CD4-positive, alpha-beta T cell (primary cell): ENCODE data around the gene SART3. TPM values are rescaled to one million over a fixed set of nuclear protein-coding genes. Genes with fewer than 3 reads are reported as not detected.

Experiments
- ATAC-seq: fragments of 200-7000 bp; cut with Tn5 transposase; one replicate; pipeline ENCODE4 v1.10.0; 2022; ENCODE audit warnings: mild to moderate bottlenecking; ENCODE audit not compliant: poor library complexity
- CTCF ChIA-PET: fragments of 350-600 bp; sonication (Branson Sonifier 250); formaldehyde crosslinking; loops from one replicate; lab custom pipeline; 2021; ENCODE audit warnings: antibody characterized with exemption, inconsistent platforms; lab: Charles Lee
- POLR2A ChIA-PET: fragments of 350-600 bp; sonication (Branson Sonifier 250); formaldehyde crosslinking; loops from one replicate; lab custom pipeline; 2021; ENCODE audit warnings: antibody characterized with exemption, inconsistent platforms; lab: Charles Lee
- DNase-seq, 14 experiments: peaks; one replicate each; pipeline ENCODE4 v3.0.0-alpha.2; 2013 to 2020; ENCODE audit warnings: mixed read lengths in 2 of 14
- H3K27ac ChIP-seq, 2 donors: one replicate each; pipeline versions ENCODE4 v1.5.1 to v1.7.0; 2013; ENCODE audit warnings: low read length in 2 of 2, low read depth in 1 of 2, mild to moderate bottlenecking in 1 of 2
- H3K27me3 ChIP-seq, 2 experiments: 1 replicate in 1 of 2; 2 replicates in 1 of 2; pipeline versions ENCODE4 v1.6.1 to v1.7.0; 2013; ENCODE audit warnings: low read length in 2 of 2, control low read depth in 1 of 2, mild to moderate bottlenecking in 1 of 2, moderate library complexity in 1 of 2; ENCODE audit not compliant: insufficient read depth in 2 of 2, control insufficient read depth in 1 of 2
- H3K36me3 ChIP-seq: one replicate; pipeline ENCODE4 v1.6.1; 2013; ENCODE audit warnings: low read length, control low read depth; ENCODE audit not compliant: insufficient read depth
- H3K4me1 ChIP-seq: one replicate; pipeline ENCODE4 v1.6.1; 2013; ENCODE audit warnings: low read length, control low read depth; ENCODE audit not compliant: insufficient read depth
- H3K4me3 ChIP-seq: one replicate; pipeline ENCODE4 v1.5.1; 2013; ENCODE audit warnings: mild to moderate bottlenecking, low read length, moderate library complexity
- H3K9me3 ChIP-seq, 2 experiments: 1 replicate in 1 of 2; 2 replicates in 1 of 2; pipeline versions ENCODE4 v1.6.1 to v1.7.0; 2013; ENCODE audit warnings: low read length in 2 of 2, mild to moderate bottlenecking in 2 of 2, control low read depth in 1 of 2, moderate library complexity in 1 of 2; ENCODE audit not compliant: control insufficient read depth in 1 of 2, insufficient read depth in 1 of 2
- H3K27ac Mint-ChIP-seq: one replicate; pipeline ENCODE4 v1.8.0; 2020; ENCODE audit warnings: mixed read lengths
- H3K27me3 Mint-ChIP-seq: one replicate; pipeline ENCODE4 v1.8.0; 2021; ENCODE audit warnings: mixed read lengths
- H3K36me3 Mint-ChIP-seq: one replicate; pipeline ENCODE4 v1.8.0; 2021; ENCODE audit warnings: low read depth, mixed read lengths
- H3K4me1 Mint-ChIP-seq: one replicate; pipeline ENCODE4 v1.8.0; 2021; ENCODE audit warnings: low read depth, mixed read lengths
- H3K4me3 Mint-ChIP-seq: one replicate; pipeline ENCODE4 v1.8.0; 2020; ENCODE audit warnings: mild to moderate bottlenecking, mixed read lengths
- H3K9me3 Mint-ChIP-seq: one replicate; pipeline ENCODE4 v1.8.0; 2020; ENCODE audit warnings: mixed read lengths
- CTCF ChIP-seq: fragments of 200-600 bp; IDR thresholded peaks from one replicate; pipeline ENCODE4 v1.8.0; 2022; ENCODE audit warnings: antibody characterized with exemption, mild to moderate bottlenecking
- intact Hi-C, 2 experiments: fragments of 100-400 bp; cut with DNase I in 1 of 2; cut with micrococcal nuclease in 1 of 2; formaldehyde crosslinking; loops; one replicate each; pipeline versions ENCODE4 v1.15.1 to v1.9.0; 2023 to 2025; cut with DNase I, micrococcal nuclease
- total RNA-seq, 174 experiments: library from RNA in 2 of 174; stranded (reverse) in 2 of 174; gene quantifications; one replicate each; pipeline ENCODE4 v1.2.3 and lab custom pipeline; 2021 to 2026

Gene SART3
- total RNA-seq, 2 experiments from 2014 or later, result 95.1 to 104 TPM

- Histone ChIP-seq H3K9me3 (no peaks in the 10 kb centered on the region), H3K27ac (no peak overlapping the region), H3K4me3 (no peak overlapping the region), H3K36me3 (no peaks in the 10 kb centered on the region), H3K4me1 (no peaks in the 10 kb centered on the region), H3K27me3 (no peaks in the 10 kb centered on the region)
- intact Hi-C loops, result no loop called here
- H3K4me3 Mint-ChIP-seq, result no peak overlapping the region
- no peak for DNase-seq
- CTCF ChIA-PET, result no interaction called here
- TF ChIP-seq CTCF, result no peak
- POLR2A ChIA-PET, result no interaction called here
- H3K27ac Mint-ChIP-seq, result no peak overlapping the region
- H3K27me3 Mint-ChIP-seq, result no peaks in the 10 kb centered on the region
- H3K36me3 Mint-ChIP-seq, result no peaks in the 10 kb centered on the region
- no peaks in the 10 kb centered on the region for H3K9me3 Mint-ChIP-seq
- ATAC-seq, result no peak
- no peaks in the 10 kb centered on the region for H3K4me1 Mint-ChIP-seq
Observed at GRCh38 chr12:108602209-108602705, 41.3 kb upstream of the SART3 start.

DNA sequence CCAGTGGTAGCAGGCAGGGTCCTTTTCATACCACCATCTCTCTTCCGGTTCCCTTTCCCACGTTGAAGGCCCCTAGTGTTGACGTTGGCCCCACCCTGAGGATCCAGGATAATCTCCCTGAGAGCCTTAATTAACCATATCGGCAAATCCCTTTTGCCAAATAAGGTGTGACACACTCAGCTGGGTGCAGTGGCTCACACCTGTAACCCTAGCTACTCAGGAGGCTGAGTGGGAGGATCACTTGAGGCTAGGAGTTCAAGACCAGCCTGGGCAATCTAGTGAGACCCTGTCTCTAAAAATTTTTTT lies 39.7 kb upstream of the SART3 start:
- Histone ChIP-seq H3K27me3 (no peaks in the 10 kb centered on the region), H3K4me1 (no peaks in the 10 kb centered on the region), H3K4me3 (no peak overlapping the region), H3K36me3 (no peaks in the 10 kb centered on the region), H3K27ac (no peak overlapping the region), H3K9me3 (no peaks in the 10 kb centered on the region)
- TF ChIP-seq CTCF, result no peak
- POLR2A ChIA-PET, result interaction anchor here (0.7 kb wide), 1 partner anchor 61 kb away, joined by 4 read pairs; no protein-coding TSS in a partner anchor
- H3K27me3 Mint-ChIP-seq, result no peaks in the 10 kb centered on the region
- no peaks in the 10 kb centered on the region for H3K9me3 Mint-ChIP-seq
- H3K4me3 Mint-ChIP-seq, result no peak overlapping the region
- CTCF ChIA-PET, result interaction anchor here (1.8 kb wide), 1 partner anchor 18 kb away, joined by 6 read pairs; no protein-coding TSS in a partner anchor
- intact Hi-C loops, result no loop called here
- ATAC-seq (no peak), DNase-seq (no peak)
- no peak overlapping the region for H3K27ac Mint-ChIP-seq
- no peaks in the 10 kb centered on the region for H3K36me3 Mint-ChIP-seq
- H3K4me1 Mint-ChIP-seq, result no peaks in the 10 kb centered on the region

DNA sequence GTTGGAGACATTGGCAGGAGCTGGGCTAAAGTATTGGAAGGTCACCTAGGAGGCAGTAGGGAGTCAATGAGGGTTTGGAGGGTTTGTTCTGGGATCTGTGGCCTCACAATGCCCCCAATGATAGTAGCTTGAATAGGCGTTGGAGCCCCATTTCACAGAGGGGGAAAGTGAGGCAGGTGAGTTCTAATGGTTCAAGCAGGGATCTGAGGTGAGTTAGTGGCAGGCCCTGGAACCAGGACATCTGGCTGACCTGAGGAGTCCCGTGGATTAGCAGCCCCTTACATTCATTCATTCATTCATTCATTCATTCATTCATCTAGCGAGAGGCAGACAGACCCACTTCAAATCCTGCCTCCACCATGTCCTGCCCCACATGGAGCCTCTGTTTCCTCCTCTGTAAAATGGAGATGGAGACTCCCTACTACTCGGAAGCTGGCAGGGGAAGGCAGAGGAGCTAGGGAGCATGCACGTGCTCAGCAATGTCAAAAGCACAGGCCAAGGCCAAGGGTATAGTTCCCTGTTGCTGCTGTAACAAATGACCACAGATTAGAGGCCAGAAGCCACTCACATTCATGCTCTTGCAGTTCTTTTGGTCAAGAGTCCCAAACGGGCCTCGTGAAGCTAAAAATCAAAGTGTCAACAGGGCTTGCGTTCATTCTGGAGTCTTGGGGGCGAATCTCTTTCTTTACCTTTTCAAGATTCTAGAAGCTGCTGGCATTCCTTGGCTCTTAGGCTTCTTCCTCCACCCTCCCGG lies 39.2 kb upstream of the SART3 start:
- Histone ChIP-seq H3K4me1 (no peaks in the 10 kb centered on the region), H3K27ac (no peak overlapping the region), H3K9me3 (no peaks in the 10 kb centered on the region), H3K27me3 (no peaks in the 10 kb centered on the region), H3K4me3 (no peak overlapping the region), H3K36me3 (no peaks in the 10 kb centered on the region)
- H3K27me3 Mint-ChIP-seq, result no peaks in the 10 kb centered on the region
- no peaks in the 10 kb centered on the region for H3K9me3 Mint-ChIP-seq
- no peaks in the 10 kb centered on the region for H3K36me3 Mint-ChIP-seq
- ATAC-seq, result no peak
- CTCF ChIA-PET, result interaction anchor here (1.8 kb wide), 1 partner anchor 18 kb away, joined by 6 read pairs; no protein-coding TSS in a partner anchor
- H3K27ac Mint-ChIP-seq, result no peak overlapping the region
- H3K4me3 Mint-ChIP-seq, result no peak overlapping the region
- H3K4me1 Mint-ChIP-seq, result no peaks in the 10 kb centered on the region
- POLR2A ChIA-PET, result interaction anchor here (0.7 kb wide), 1 partner anchor 62 kb away, joined by 4 read pairs; no protein-coding TSS in a partner anchor
- intact Hi-C loops, result no loop called here
- no peak for TF ChIP-seq CTCF
- DNase-seq, result no peak
